22Rv1 (cell line): ENCODE measurements around the gene MYO19.
"Not testable (repeated sequence)": the region's sequence is repeated elsewhere in the genome, so short reads cannot be mapped to it uniquely, and the experiment has no call there.

Source experiments
- H3K27ac ChIP-seq: fragments of 450-650 bp; 2 replicates; pipeline ENCODE4 v1.5.1; 2017
- CTCF ChIP-seq: fragments of 450-650 bp; IDR thresholded peaks from 2 replicates; pipeline ENCODE4 v1.5.1; 2017; ENCODE audit warnings: mild to moderate bottlenecking
- ZFX ChIP-seq: fragments of 450-650 bp; IDR thresholded peaks from 2 replicates; pipeline ENCODE4 v1.6.1; 2017; ENCODE audit warnings: antibody characterized with exemption, borderline replicate concordance

The MYO19 gene

GRCh38 chr17:36460265-36460937 is 74.3 kb downstream of the MYO19 start:
- no peak overlapping the region for H3K27ac ChIP-seq
- TF ChIP-seq CTCF, result no peak
- no peak for TF ChIP-seq ZFX

- TF ChIP-seq CTCF (no peak), ZFX (no peak)
- H3K27ac ChIP-seq, result no peak overlapping the region
Measured at GRCh38 chr17:36459601-36460000, 75.1 kb downstream of the MYO19 start.

- TF ChIP-seq CTCF, result no peak
- no peak for TF ChIP-seq ZFX
- H3K27ac ChIP-seq, result no peak overlapping the region
Measured at GRCh38 chr17:36459045-36459444, 75.6 kb downstream of the MYO19 start.

DNA sequence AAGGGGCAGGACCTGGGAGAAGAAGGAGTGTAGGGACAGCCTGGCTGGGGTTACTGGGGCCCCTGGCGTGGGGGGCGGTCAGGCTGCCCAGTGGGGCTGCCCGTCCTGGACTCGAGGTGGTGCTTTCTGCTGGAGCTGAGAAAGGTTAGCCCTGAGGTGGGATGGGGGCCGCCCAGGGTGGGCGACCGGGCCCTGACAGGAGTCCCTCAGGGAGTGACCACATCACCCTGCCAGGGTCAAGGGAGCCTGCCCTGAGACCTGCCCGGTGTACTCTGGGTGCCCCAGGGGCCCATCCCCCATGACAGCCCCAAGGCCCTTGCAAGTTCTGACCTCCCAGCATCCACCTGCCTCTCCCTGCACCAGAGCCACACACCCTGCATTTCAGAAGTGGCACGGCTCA is 77.0 kb downstream of the MYO19 start:
- not testable (repeated sequence) for H3K27ac ChIP-seq

- not testable (repeated sequence) for H3K27ac ChIP-seq
Measured at GRCh38 chr17:36452888-36453287, 81.8 kb downstream of the MYO19 start.

- TF ChIP-seq CTCF, result peak; percentile 60
- H3K27ac ChIP-seq, result not testable (repeated sequence)
Measured at GRCh38 chr17:36449997-36450396, 84.7 kb downstream of the MYO19 start.
